HG03045 (cell line): ENCODE data around the gene H2BK1.

Source experiments
- ATAC-seq: cut with Tn5 transposase; IDR thresholded peaks from one replicate; pipeline ENCODE4 v1.9.1; 2021; ENCODE audit warnings: mild to moderate bottlenecking, moderate library complexity; ENCODE audit not compliant: unreplicated experiment

The H2BK1 gene

DNA sequence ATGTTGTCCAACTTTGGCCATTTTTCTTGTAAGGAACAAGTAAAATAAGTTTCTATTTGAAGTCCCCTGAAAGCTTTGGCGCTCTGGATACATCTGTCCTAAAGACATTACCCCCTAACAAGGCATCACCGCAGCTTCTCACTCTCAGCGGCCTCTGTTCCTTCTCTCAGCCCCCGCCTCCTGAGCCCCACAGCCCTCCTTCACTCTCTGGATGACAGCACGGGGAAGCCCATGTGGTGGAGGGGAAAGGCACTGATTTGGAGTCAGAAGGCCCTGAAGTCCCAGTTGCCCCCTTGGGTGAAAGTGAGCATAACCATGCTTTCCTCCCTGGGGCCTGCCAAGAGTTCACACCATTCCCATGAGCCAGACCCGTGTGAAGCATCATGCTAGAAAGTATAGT is 4.6 kb downstream of the H2BK1 start:
- no peak for ATAC-seq

GRCh38 chr7:151204383-151205032 is 5.8 kb downstream of the H2BK1 start:
- ATAC-seq = no peak

GRCh38 chr7:151202836-151203235 is 7.5 kb downstream of the H2BK1 start:
- ATAC-seq = no peak

- no peak for ATAC-seq
Observed at GRCh38 chr7:151201751-151202150, 8.5 kb downstream of the H2BK1 start.

DNA sequence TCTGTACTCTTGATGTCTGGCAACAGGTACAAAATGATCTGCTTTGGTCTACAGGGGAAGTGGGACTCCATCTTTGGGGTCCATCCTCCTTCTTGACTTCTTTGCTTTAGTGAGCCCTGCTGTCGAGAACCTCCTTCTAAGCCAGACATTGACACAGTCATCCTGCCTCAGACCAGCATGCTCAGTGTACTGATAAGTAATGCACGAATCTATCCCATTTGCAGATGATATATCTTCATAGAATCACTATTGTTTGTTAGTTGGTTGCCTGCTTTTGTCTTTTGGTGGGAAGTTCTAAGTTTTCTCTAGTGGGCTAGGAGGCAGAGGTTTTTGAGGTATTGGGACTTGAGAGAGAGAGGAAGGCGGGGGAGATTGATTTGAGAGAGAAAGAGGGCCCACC is 8.9 kb downstream of the H2BK1 start:
- no peak for ATAC-seq

DNA sequence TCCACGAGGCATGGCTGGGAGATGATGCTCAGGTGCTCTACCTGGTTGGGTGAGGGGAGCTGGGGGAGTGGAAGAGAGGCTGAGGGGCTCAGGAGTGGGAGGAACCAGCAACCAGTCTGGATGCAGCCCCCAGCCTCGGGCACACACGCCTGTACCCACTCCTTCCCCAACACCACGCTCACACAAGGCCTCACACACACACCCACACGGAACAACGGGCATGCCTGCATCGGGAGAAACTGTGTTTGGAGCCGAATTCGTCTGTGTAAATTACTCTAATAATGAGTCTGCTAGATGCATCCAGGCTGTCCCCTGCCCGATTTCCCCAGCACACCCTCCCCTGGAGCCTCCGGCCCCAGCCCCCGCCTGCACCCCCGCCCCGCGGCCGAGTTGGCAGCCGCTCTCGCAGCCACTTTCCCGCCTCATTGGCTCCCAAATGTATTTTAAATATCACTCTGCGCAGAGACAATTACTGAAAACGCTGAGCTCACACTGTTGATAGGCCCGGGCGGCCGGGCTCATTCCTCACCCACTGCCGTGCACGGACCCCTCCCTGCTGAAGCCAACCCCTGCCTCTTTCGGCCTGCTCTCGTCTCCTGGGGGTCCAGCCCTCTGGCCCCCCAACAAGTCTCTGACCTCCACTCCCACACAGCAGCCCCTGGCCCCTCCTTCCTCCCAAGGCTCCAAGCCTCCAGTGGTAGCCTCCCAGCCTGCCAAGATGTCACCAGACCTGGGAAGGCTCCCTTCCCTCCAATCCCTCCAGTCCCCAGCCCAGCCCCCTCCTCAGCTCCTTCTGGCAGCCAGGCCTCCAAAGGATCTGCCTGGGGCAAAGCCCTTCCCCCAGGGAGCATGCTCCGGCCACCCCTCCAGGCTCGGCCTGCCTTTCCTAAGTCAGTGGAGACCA is 11.1 kb downstream of the H2BK1 start:
- ATAC-seq = no peak

DNA sequence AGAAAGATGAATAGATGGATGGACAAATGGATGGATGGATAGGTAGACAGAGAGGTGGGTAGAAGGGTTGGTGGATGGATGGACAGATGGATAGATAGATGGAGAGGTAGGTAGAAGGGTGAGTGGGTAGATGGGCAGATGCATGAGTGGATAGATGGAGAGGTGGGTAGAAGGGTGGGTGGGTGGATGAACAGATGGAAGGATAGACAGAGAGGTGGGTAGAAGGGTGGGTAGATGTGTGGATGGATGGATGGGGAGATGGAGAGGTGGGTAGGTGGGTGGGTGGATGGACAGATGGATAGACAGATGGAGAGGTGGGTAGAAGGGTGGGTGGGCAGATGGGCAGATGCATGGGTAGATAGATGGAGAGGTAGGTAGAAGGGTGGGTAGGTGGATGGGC is 12.4 kb downstream of the H2BK1 start:
- no peak for ATAC-seq

DNA sequence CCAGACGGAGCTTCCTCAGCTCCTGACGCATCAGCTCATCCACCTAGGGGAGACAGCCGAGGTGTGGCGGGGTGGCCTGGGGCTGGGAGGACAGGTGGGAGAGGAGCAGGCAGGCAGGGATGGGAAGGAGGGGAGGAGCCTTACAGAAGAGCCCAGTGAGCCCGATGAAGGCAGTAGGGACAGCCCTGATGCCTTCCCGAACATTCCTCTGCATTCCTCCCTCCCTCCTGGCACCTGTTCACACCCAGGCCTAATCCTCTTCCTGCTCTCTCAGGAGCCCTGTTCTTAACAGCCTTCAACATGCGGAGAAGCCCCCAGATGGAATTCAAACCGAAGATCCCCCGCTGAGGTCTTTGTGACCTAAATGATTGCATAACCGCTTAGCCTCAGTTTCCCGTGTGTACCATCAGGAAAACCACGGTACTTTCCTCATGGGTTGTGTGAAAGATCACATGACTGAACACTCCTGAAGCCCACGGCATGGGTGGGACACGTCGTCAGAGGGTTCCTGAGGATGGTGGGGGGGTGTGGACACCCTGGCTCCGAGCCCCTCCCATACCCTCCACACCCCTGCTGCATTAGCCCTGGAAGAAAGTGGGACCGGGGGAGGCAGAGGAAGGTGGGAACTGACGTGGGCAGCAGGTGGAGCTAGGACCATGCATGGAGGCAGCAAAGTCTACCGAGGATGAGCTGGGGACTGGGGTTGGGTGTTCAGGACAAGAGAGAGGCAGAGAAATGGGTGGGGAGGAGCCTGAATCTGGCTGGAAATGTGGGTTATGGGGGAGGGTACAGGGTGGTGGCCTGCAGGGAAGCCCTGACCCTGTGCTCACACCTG is 14.5 kb downstream of the H2BK1 start:
- ATAC-seq = no peak

GRCh38 chr7:151194188-151194587 is 16.1 kb downstream of the H2BK1 start:
- ATAC-seq = no peak

GRCh38 chr7:151193203-151193978 is 16.9 kb downstream of the H2BK1 start:
- no peak for ATAC-seq

DNA sequence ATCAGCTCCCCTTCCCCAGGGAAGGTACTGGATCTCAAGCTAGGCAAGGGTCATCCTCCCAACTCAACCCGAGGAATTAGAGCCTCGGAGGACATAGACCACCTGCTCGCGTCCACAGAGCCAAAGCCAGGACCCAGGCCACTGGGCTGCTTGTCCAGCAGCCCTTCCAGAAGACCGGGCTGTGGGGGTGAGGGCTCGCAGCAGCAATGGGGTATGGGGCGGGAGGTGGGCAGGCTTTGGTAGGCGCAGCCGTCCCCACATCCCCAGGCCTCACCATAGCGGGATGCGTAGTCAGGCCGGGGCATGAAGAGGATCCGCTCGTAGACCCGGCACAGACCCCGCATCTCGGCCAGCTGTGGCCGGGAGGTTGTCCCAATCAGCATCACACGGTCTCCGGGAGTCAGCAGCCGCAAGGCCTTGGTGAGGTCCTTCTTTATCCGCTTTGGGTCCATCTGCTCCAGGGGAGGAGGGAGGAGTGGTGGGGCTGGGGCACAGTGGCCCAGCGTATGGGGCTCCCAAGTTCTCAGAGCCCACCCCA is 18.2 kb downstream of the H2BK1 start:
- ATAC-seq = no peak

DNA sequence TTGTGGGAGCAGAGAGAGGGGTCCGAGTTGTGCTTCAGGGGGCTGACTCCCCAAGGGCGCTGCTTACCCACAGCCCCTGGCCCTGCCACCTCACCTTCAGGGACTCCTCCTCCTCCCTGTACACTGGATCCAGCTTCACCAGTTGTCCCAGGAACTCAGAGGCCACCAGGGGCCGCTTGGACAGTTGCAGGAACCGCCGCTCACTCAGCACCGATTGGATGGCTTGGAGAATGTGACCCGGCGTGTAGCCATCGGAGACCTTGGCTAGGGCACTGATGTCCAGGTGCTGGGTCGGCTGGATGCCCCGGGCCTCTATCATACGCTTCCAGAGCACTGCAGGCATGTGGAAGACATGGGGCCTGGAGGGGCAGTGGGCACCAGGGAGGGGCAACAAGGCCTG is 18.7 kb downstream of the H2BK1 start:
- no peak for ATAC-seq

DNA sequence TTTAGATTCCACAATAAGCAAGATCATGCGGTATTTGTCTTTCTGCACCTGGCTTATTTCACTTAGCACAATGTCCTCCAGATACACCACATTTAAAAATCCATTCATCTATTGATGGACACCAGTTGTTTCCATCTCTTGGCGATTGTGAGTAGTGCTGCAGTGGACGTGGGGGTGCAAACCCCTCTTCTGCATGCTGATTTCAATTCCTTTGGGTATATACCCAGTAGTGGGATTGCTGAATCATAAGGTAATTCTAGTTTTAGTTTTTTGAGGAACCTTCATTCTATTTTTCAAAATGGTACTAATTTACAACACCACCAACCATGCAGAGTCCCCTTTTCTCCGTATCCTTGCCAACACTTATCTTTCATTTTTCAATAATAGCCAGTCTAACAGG is 21.2 kb downstream of the H2BK1 start:
- ATAC-seq = no peak

DNA sequence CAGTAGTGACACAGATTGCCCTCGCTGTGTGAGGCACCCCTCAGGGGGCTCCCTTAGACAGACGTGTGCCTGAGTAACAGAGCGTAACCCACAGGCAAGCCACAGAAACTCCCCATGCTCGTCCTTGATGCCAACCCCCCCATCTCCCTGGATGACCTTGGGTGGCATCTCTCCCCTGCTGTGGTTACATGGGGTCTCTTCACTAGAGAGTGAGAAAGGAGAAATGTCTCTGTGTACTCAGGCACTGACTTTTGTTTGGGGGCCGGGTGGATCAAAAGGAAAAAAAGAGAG is 22.1 kb downstream of the H2BK1 start:
- ATAC-seq = no peak

DNA sequence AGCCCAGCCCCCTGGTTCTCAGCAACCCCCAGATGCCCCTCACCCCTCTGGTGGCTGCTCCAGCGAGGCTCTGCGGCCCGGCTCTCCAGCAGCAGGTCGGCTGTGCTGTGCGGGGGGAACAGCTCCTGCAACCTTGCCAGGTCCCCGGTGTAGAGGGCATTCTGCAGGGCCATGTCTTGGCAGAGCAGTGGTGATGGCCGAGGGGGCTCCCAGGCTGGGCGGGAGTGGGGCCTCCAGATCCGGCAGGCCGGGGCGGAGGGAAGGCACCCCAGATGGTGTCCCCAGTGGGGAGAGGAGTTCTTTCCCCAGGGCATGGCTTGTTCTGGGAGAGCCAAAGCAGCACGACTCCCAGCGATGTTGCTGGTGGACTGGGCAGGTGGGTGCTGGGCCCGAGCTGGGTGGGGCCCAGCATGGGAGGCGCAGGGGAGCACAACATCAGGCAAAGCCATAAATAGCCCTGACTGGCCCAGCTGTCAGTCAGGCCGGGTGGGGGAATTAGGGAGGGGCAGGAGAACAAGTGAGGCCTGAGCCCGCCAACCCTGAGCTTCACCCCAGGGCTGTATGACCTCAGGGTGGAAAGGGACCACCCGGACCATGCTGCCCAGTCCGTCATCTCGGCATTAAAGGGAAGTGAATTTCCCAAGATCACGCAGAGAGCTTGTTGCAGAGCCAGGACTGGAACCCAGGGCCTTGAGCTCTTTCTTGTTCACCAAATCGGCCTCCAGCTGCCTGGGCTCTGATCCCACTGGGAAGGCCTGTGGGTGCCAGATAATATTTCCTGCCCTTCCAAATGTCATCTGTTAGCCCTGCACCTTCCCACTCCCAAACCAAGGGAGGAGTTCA is 22.7 kb downstream of the H2BK1 start:
- ATAC-seq = no peak

GRCh38 chr7:151186640-151187408 is 23.5 kb downstream of the H2BK1 start, which contains the start of gene ASB10:
Gene ASB10 (minus strand): TSS chr7:151187250. CDS start chr7:151187130, 120 bp downstream.
- no peak for ATAC-seq

GRCh38 chr7:151185762-151186639 is 24.3 kb downstream of the H2BK1 start:
- ATAC-seq = no peak

GRCh38 chr7:151181011-151181431 is 29.3 kb downstream of the H2BK1 start:
- ATAC-seq = no peak
